HepG2 (cell line): ENCODE data around the gene CRIM1. TPM values are rescaled to one million over a fixed set of nuclear protein-coding genes. Genes with fewer than 3 reads are reported as not detected.
A peak's percentile ranks its signal among the peaks of the same experiment; 100 is the strongest.

Source experiments
- ATAD3A ChIP-seq: sonication (generic); formaldehyde crosslinking; IDR thresholded peaks from 2 replicates; pipeline ENCODE4 v1.4.0; 2020; ENCODE audit warnings: missing genetic modification reagents
- EED ChIP-seq: sonication (generic); formaldehyde crosslinking; IDR thresholded peaks from 2 replicates; pipeline ENCODE4 v1.5.0; 2020; ENCODE audit warnings: mild to moderate bottlenecking, missing genetic modification reagents
- ELF4 ChIP-seq: sonication (generic); formaldehyde crosslinking; IDR thresholded peaks from 2 replicates; pipeline ENCODE4 v1.5.0; 2020; ENCODE audit warnings: missing genetic modification reagents, mild to moderate bottlenecking, moderate library complexity, borderline replicate concordance
- KDM2A ChIP-seq: sonication (generic); formaldehyde crosslinking; IDR thresholded peaks from 2 replicates; pipeline ENCODE4 v1.4.0; 2020; ENCODE audit warnings: low read depth, missing genetic modification reagents, borderline replicate concordance
- KLF6 ChIP-seq: IDR thresholded peaks from 2 replicates; pipeline ENCODE4 v1.8.0; 2016; ENCODE audit warnings: missing biosample characterization, missing genetic modification reagents
- NFE2L2 ChIP-seq: fragments of 150-350 bp; IDR thresholded peaks from 2 replicates; pipeline ENCODE4 v1.6.1; 2014; ENCODE audit warnings: low read length
- NFIB ChIP-seq: sonication (generic); formaldehyde crosslinking; IDR thresholded peaks from 2 replicates; pipeline ENCODE4 v1.9.0; 2021; ENCODE audit warnings: missing genetic modification reagents, mild to moderate bottlenecking, borderline replicate concordance
- SAFB2 ChIP-seq: sonication (generic); formaldehyde crosslinking; IDR thresholded peaks from 2 replicates; pipeline ENCODE4 v1.5.1; 2020; ENCODE audit warnings: missing genetic modification reagents, low read depth, mild to moderate bottlenecking, borderline replicate concordance
- SALL1 ChIP-seq: sonication (generic); formaldehyde crosslinking; IDR thresholded peaks from 2 replicates; pipeline ENCODE4 v1.8.0; 2022; ENCODE audit warnings: mild to moderate bottlenecking, missing genetic modification reagents
- SRF ChIP-seq: IDR thresholded peaks from 2 replicates; pipeline ENCODE4 v1.6.1; 2011; ENCODE audit warnings: mild to moderate bottlenecking, low read depth, low read length, moderate library complexity
- SRY ChIP-seq: sonication (generic); formaldehyde crosslinking; IDR thresholded peaks from 2 replicates; pipeline ENCODE4 v1.8.0; 2022; ENCODE audit warnings: mild to moderate bottlenecking, missing genetic modification reagents
- STAT5B ChIP-seq: sonication (generic); formaldehyde crosslinking; IDR thresholded peaks from 2 replicates; pipeline ENCODE4 v1.4.0; 2020; ENCODE audit warnings: missing genetic modification reagents
- XBP1 ChIP-seq: sonication (generic); formaldehyde crosslinking; IDR thresholded peaks from 2 replicates; pipeline ENCODE4 v1.5.0; 2020; ENCODE audit warnings: missing genetic modification reagents
- ZBTB49 ChIP-seq: sonication (generic); formaldehyde crosslinking; IDR thresholded peaks from 2 replicates; pipeline ENCODE4 v1.4.0; 2020; ENCODE audit warnings: missing genetic modification reagents, borderline replicate concordance
- ZFP82 ChIP-seq: sonication (generic); formaldehyde crosslinking; IDR thresholded peaks from 2 replicates; pipeline ENCODE4 v1.5.1; 2020; ENCODE audit warnings: mild to moderate bottlenecking, missing genetic modification reagents, borderline replicate concordance
- ZMYM3 ChIP-seq: sonication (generic); formaldehyde crosslinking; IDR thresholded peaks from 2 replicates; pipeline ENCODE4 v1.5.1; 2020; ENCODE audit warnings: mild to moderate bottlenecking, missing genetic modification reagents
- ZNF138 ChIP-seq: sonication (generic); formaldehyde crosslinking; IDR thresholded peaks from 2 replicates; pipeline ENCODE4 v1.5.0; 2020; ENCODE audit warnings: mild to moderate bottlenecking, low read depth, missing genetic modification reagents
- ZNF343 ChIP-seq: sonication (generic); formaldehyde crosslinking; IDR thresholded peaks from 2 replicates; pipeline ENCODE4 v1.4.0; 2020; ENCODE audit warnings: mild to moderate bottlenecking, missing genetic modification reagents
- ZNF367 ChIP-seq: sonication (generic); formaldehyde crosslinking; IDR thresholded peaks from 2 replicates; pipeline ENCODE4 v1.4.0; 2020; ENCODE audit warnings: missing genetic modification reagents, borderline replicate concordance
- ZNF512 ChIP-seq: sonication (generic); formaldehyde crosslinking; IDR thresholded peaks from 2 replicates; pipeline ENCODE4 v1.4.0; 2020; ENCODE audit warnings: mild to moderate bottlenecking, missing genetic modification reagents
- ZNF609 ChIP-seq: sonication (generic); formaldehyde crosslinking; IDR thresholded peaks from 2 replicates; pipeline ENCODE4 v1.4.0; 2020; ENCODE audit warnings: mild to moderate bottlenecking, missing genetic modification reagents, borderline replicate concordance
- polyA plus RNA-seq, 8 experiments: library from polyadenylated mRNA; depleted of rRNA in 3 of 8; stranded (reverse) in 7 of 8; unstranded in 1 of 8; fragments of >200 nt; fragmentation: Illumina TruSeq in 4 of 8; extraction: Trizol in 4 of 8; gene quantifications; 2 replicates each; pipeline versions ENCODE4 v1.2.1 to v1.2.3, GENCODE V29; 2011 to 2016; ENCODE audit warnings: low read depth in 4 of 8, missing spikeins in 1 of 8, mixed read lengths in 1 of 8; ENCODE audit not compliant: insufficient read depth in 1 of 8
- total RNA-seq, 5 experiments: library from RNA; depleted of rRNA; stranded (reverse); fragments of >200 nt; fragmentation: Illumina TruSeq; extraction: Trizol; gene quantifications; 2 replicates each; pipeline ENCODE4 v1.2.3, GENCODE V29; 2016; ENCODE audit warnings: low read depth in 1 of 5

CRIM1 gene
- total and polyA plus RNA-seq, 2 of the 13 experiments (the other 11 are each of a cell fraction or from before 2014, with no cell fraction given) = 39.1 to 69.9 TPM

GRCh38 chr2:36433311-36434217 lies 78.0 kb downstream of the CRIM1 start (continued):
- TF ChIP-seq ZBTB49 (CRISPR knock-in tag) = no peak
- no peak for TF ChIP-seq XBP1 (CRISPR knock-in tag)
- TF ChIP-seq KLF6 (CRISPR knock-in tag) = peak; percentile 20; the same call in 1 of the 2 replicates
- TF ChIP-seq SALL1 (CRISPR knock-in tag) = peak; percentile 93
- no peak for TF ChIP-seq ATAD3A (CRISPR knock-in tag)
- TF ChIP-seq ZNF367 (CRISPR knock-in tag) = no peak
- TF ChIP-seq ZFP82 (CRISPR knock-in tag) = no peak
- TF ChIP-seq ZNF343 (CRISPR knock-in tag) = 0 out of 2 replicates have a peak, but pooled peaks have one; percentile 31
- no peak for TF ChIP-seq STAT5B (CRISPR knock-in tag)
- peak; percentile 90 for TF ChIP-seq ZNF609 (CRISPR knock-in tag)
- no peak for TF ChIP-seq SRY (CRISPR knock-in tag)
- TF ChIP-seq NFIB (CRISPR knock-in tag) = peak; percentile 92; the same call in 1 of the 2 replicates
- TF ChIP-seq ZNF512 = no peak
- no peak for TF ChIP-seq ZMYM3 (CRISPR knock-in tag)
- 0 out of 2 replicates have a peak, but pooled peaks have one; percentile 34 for TF ChIP-seq KDM2A
- TF ChIP-seq SAFB2 = no peak
- no peak for TF ChIP-seq NFE2L2
- TF ChIP-seq ELF4 (CRISPR knock-in tag) = no peak
- no peak for TF ChIP-seq EED (CRISPR knock-in tag)
- TF ChIP-seq ZNF138 (CRISPR knock-in tag) = no peak
- TF ChIP-seq SRF = no peak
